HepG2 (cell line): ENCODE measurements around the gene RCN1.

Experiments
- EZH2 ChIP-seq: conservative IDR thresholded peaks from 2 replicates; pipeline ENCODE4 v1.6.1; 2012; ENCODE audit warnings: mild to moderate bottlenecking, low read depth, low read length, moderate library complexity
- GMEB2 ChIP-seq: IDR thresholded peaks from 2 replicates; pipeline ENCODE4 v1.6.1; 2016; ENCODE audit warnings: missing biosample characterization, missing genetic modification reagents, low read depth

- TF ChIP-seq EZH2: no peak
- TF ChIP-seq GMEB2 (CRISPR knock-in tag): no peak
Measured at GRCh38 chr11:32050264-32050663, 40.6 kb upstream of the RCN1 start.
